AG09319 (cell line): Measurements from ENCODE around the gene GALK1.

Experiments used
- DNase-seq: peaks from one replicate; pipeline ENCODE4 v3.0.0-alpha.2; 2010; ENCODE audit warnings: low read depth; ENCODE audit errors: extremely low read depth
- CTCF ChIP-seq: IDR thresholded peaks from 2 replicates; pipeline ENCODE4 v1.5.1; 2011; ENCODE audit warnings: low read depth, mild to moderate bottlenecking, inconsistent platforms, low read length, moderate library complexity

GALK1 gene

GRCh38 chr17:75739801-75740200 is 25.2 kb downstream of the GALK1 start:
- no peak for TF ChIP-seq CTCF

GRCh38 chr17:75739174-75739573 is 25.8 kb downstream of the GALK1 start:
- no peak for DNase-seq
- TF ChIP-seq CTCF, result no peak

More at GRCh38 chr17:75739801-75740200, 25.2 kb downstream of the GALK1 start:
- DNase-seq, result no peak

- DNase-seq, result no peak
- TF ChIP-seq CTCF, result no peak
These were observed 26.7 kb downstream of the GALK1 start for GRCh38 chr17:75738218-75738802.

GRCh38 chr17:75737133-75737962 is 27.6 kb downstream of the GALK1 start:
- no peak for DNase-seq
- no peak for TF ChIP-seq CTCF

GRCh38 chr17:75736173-75736835 is 28.7 kb downstream of the GALK1 start:
- TF ChIP-seq CTCF, result no peak
- DNase-seq, result no peak

- TF ChIP-seq CTCF, result no peak
- no peak for DNase-seq
These were observed 30.2 kb downstream of the GALK1 start for GRCh38 chr17:75734674-75735294.

GRCh38 chr17:75733471-75733870 is 31.5 kb downstream of the GALK1 start:
- TF ChIP-seq CTCF, result no peak
- no peak for DNase-seq
